HG03025 (cell line): ENCODE results near the gene LIPM.
A peak's percentile ranks its signal among the peaks of the same experiment; 100 is the strongest.

Experiments
- ATAC-seq: cut with Tn5 transposase; IDR thresholded peaks from one replicate; pipeline ENCODE4 v1.9.1; 2021; ENCODE audit warnings: mild to moderate bottlenecking, moderate library complexity; ENCODE audit not compliant: unreplicated experiment, low FRiP score

LIPM gene

GRCh38 chr10:88800152-88801125, 2.1 kb upstream of the LIPM start:
- no peak for ATAC-seq

- no peak for ATAC-seq
Observed at GRCh38 chr10:88803641-88804040, 1.1 kb downstream of the LIPM start.

GRCh38 chr10:88804083-88804812, 1.7 kb downstream of the LIPM start:
- no peak for ATAC-seq

- ATAC-seq, result no peak
Observed at GRCh38 chr10:88805361-88805760, 2.8 kb downstream of the LIPM start.

- ATAC-seq, result no peak
Observed at GRCh38 chr10:88805924-88806323, 3.4 kb downstream of the LIPM start.

GRCh38 chr10:88809621-88810020, 7.1 kb downstream of the LIPM start:
- ATAC-seq, result no peak

- no peak for ATAC-seq
Observed at GRCh38 chr10:88810196-88810961, 7.8 kb downstream of the LIPM start.

- no peak for ATAC-seq
Observed at GRCh38 chr10:88813200-88813599, 10.7 kb downstream of the LIPM start.

GRCh38 chr10:88819290-88819689, 16.8 kb downstream of the LIPM start:
- ATAC-seq, result no peak

GRCh38 chr10:88820748-88821401, 18.3 kb downstream of the LIPM start:
- ATAC-seq, result no peak

GRCh38 chr10:88826388-88826787, 23.9 kb downstream of the LIPM start:
- ATAC-seq, result no peak

GRCh38 chr10:88827671-88828070, 25.1 kb downstream of the LIPM start:
- no peak for ATAC-seq

GRCh38 chr10:88828310-88828709, 25.8 kb downstream of the LIPM start:
- no peak for ATAC-seq

- no peak for ATAC-seq
Observed at GRCh38 chr10:88830643-88831268, 28.2 kb downstream of the LIPM start.

GRCh38 chr10:88831709-88832108, 29.2 kb downstream of the LIPM start:
- ATAC-seq, result no peak

GRCh38 chr10:88832376-88832775, 29.8 kb downstream of the LIPM start:
- ATAC-seq, result no peak

GRCh38 chr10:88833156-88833555, 30.6 kb downstream of the LIPM start:
- no peak for ATAC-seq

- ATAC-seq, result no peak
Observed at GRCh38 chr10:88833723-88834122, 31.2 kb downstream of the LIPM start.

- peak; percentile 68 for ATAC-seq
Observed at GRCh38 chr10:88835096-88835909, 32.8 kb downstream of the LIPM start.
